Measurements from ENCODE around the gene KCNJ18. TPM values are rescaled to one million over a fixed set of nuclear protein-coding genes. Genes with fewer than 3 reads are reported as not detected.
"Not testable (repeated sequence)": the region's sequence is repeated elsewhere in the genome, so short reads cannot be mapped to it uniquely, and the experiment has no call there.

Gene KCNJ18
- total RNA-seq, 1 donor from 2014 or later = not detected

DNA sequence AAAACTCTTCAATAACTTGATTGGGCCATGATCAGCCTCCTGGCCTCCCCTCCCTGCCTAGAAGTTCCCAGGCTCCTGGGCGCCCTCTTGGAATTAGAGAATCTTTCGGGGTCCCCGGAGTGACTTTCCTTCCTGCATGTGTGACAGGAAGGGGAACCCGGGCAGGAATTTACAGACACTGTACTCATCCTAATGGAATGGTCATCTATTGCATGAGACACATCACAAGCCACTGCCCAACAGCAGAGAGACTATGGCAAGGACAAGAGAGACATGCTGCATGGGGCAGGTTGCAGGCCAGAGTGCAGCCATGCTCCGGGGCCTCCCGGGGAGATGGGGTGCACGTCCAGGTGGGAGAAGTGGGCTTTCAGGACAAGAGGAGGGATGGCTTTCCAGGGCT, 29.9 kb downstream of the KCNJ18 start:
- not testable (repeated sequence) for H3K4me3 Mint-ChIP-seq; H3K4me1 Mint-ChIP-seq (ENCODE audit: unreplicated experiment); DNase-seq (ENCODE audit: extremely low spot score, unreplicated experiment); H3K27ac Mint-ChIP-seq; H3K27me3 Mint-ChIP-seq; H3K36me3 Mint-ChIP-seq; H3K9me3 Mint-ChIP-seq

DNA sequence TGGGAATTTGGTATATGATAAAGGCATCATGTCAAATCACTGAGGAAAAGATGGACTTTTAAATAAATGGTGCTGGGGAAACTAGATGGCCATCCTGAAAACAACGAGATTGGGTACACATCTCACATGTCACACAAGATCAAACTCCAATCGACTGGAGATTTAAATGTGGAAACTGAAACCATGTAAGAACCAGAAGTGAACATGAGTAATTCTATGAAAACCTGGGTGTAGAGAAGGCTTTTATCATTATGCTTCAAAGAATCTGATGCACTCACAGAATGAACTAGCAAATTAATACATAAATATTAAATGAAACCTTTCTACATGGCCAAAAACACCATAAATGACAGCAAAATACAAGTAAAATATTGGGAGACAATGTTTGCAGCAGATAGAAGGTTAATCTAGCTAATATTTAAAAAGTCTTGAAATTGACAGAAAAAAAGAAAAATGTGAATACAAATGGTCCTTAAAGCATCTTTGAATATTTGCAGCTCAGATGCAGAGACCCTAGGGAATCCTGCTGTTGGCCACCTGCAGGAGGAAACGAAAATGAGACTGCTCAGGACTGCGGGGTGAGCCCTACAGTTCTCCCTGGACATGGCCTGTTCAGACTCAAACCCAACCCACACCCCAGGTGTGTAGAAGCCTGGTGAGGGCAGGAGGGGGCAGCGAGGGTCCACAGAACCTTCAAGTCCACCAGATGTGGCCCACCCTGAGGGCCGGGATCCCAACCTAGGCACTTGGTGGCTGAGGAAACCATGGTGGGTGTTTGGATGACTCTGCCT, 32.1 kb downstream of the KCNJ18 start:
- not testable (repeated sequence) for H3K9me3 Mint-ChIP-seq; H3K27me3 Mint-ChIP-seq; DNase-seq (ENCODE audit: extremely low spot score, unreplicated experiment); H3K27ac Mint-ChIP-seq; H3K36me3 Mint-ChIP-seq; H3K4me1 Mint-ChIP-seq (ENCODE audit: unreplicated experiment); H3K4me3 Mint-ChIP-seq

GRCh38 chr17:21731076-21731475, 38.8 kb downstream of the KCNJ18 start:
- not testable (repeated sequence) for H3K4me3 Mint-ChIP-seq; DNase-seq (ENCODE audit: extremely low spot score, unreplicated experiment); H3K9me3 Mint-ChIP-seq; H3K27me3 Mint-ChIP-seq; H3K36me3 Mint-ChIP-seq; H3K4me1 Mint-ChIP-seq (ENCODE audit: unreplicated experiment); H3K27ac Mint-ChIP-seq

DNA sequence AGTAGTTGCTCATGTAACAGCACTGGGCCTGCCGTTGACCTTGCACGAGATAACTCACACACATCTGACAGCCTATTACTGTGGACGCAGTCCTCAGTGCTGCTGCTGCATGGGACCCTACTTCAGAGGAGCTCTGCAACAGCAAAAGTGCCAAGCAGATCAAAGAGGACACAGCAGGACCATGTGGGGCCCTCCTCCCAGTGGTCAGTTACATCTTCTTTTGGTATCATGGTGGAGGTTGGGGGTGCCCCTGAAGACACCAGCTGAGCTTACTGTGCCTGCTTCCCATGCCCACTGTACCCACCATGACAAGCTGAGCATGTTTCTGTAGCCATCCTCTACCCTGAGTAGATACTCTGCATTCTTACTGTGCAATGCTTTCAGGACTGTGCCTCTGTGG, 41.6 kb downstream of the KCNJ18 start:
- H3K27me3 Mint-ChIP-seq, H3K36me3 Mint-ChIP-seq: not testable (repeated sequence)

DNA sequence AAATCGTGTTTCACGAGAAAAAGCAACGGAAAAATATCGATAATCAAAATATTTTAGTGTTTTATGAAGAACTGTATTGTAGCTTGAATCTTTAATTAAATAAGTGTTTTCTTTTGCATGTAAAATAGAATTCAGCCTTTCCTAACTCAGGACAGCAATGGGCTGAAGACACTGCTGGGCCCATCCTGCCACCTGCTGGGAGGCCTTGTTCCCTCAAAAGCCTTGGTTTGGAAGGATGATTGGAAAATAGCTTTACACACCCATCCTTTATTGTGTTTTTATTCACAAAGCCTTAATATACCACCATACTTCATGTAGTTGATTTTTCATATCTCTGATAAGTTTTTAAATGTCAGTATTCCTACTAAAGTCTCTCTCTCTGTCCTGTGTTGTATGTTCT, 43.5 kb downstream of the KCNJ18 start:
- not testable (repeated sequence) for H3K27me3 Mint-ChIP-seq; H3K36me3 Mint-ChIP-seq; H3K4me3 Mint-ChIP-seq; DNase-seq (ENCODE audit: extremely low spot score, unreplicated experiment); H3K4me1 Mint-ChIP-seq (ENCODE audit: unreplicated experiment); H3K27ac Mint-ChIP-seq; H3K9me3 Mint-ChIP-seq

More for the DNA sequence above, 41.6 kb downstream of the KCNJ18 start:
- H3K27ac Mint-ChIP-seq; H3K4me3 Mint-ChIP-seq; H3K9me3 Mint-ChIP-seq; H3K4me1 Mint-ChIP-seq (ENCODE audit: unreplicated experiment); DNase-seq (ENCODE audit: extremely low spot score, unreplicated experiment): not testable (repeated sequence)

- H3K27ac Mint-ChIP-seq; H3K4me1 Mint-ChIP-seq (ENCODE audit: unreplicated experiment); H3K27me3 Mint-ChIP-seq; H3K9me3 Mint-ChIP-seq; DNase-seq (ENCODE audit: extremely low spot score, unreplicated experiment); H3K36me3 Mint-ChIP-seq; H3K4me3 Mint-ChIP-seq: not testable (repeated sequence)
Measured at GRCh38 chr17:21737015-21737580, 44.8 kb downstream of the KCNJ18 start.

DNA sequence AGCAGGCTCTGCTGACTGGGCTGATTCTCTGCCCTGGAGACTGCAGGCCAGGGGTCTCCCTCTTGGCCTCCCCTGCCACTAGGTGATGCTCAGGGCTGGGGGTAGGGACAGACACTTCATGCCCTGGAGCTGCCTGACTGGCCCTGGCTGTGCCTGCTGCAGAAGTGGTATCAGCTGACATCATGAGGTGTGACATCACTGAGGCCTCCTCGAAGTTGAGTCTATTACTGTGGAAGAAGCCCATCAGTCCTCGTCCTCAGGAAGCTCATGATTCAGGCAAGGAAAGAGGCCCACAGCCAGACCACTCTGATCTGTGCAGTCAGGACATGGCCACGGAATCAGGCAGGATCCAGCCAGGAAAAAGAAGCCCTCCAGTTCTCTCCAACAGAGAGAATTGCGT, 45.9 kb downstream of the KCNJ18 start:
- H3K4me1 Mint-ChIP-seq (ENCODE audit: unreplicated experiment); H3K4me3 Mint-ChIP-seq; DNase-seq (ENCODE audit: extremely low spot score, unreplicated experiment); H3K27me3 Mint-ChIP-seq; H3K36me3 Mint-ChIP-seq; H3K9me3 Mint-ChIP-seq; H3K27ac Mint-ChIP-seq: not testable (repeated sequence)

GRCh38 chr17:21738877-21739474, 46.7 kb downstream of the KCNJ18 start:
- not testable (repeated sequence) for DNase-seq (ENCODE audit: extremely low spot score, unreplicated experiment); H3K4me1 Mint-ChIP-seq (ENCODE audit: unreplicated experiment); H3K27me3 Mint-ChIP-seq; H3K4me3 Mint-ChIP-seq; H3K9me3 Mint-ChIP-seq; H3K27ac Mint-ChIP-seq; H3K36me3 Mint-ChIP-seq

DNA sequence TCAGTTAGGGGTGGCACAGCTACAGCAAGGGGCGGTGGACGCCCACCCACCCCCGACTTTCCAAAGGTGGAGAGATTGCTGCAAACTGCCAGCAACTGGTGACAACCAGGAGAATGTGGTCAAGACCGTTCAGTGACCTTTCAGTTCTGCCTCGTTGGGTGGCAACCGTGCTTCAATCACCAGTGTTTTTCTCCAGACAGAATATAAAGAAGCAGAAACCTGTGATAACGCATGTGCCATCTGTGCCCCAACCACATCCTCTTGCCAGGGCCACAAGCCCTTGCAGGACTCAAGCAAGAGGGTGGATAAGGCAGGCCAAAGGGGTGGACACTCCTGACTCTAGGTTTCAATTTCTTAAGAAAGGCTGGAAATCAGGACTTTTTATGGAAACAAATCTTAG, 47.2 kb downstream of the KCNJ18 start:
- H3K4me3 Mint-ChIP-seq; H3K9me3 Mint-ChIP-seq; H3K36me3 Mint-ChIP-seq; DNase-seq (ENCODE audit: extremely low spot score, unreplicated experiment); H3K4me1 Mint-ChIP-seq (ENCODE audit: unreplicated experiment); H3K27me3 Mint-ChIP-seq; H3K27ac Mint-ChIP-seq: not testable (repeated sequence)

DNA sequence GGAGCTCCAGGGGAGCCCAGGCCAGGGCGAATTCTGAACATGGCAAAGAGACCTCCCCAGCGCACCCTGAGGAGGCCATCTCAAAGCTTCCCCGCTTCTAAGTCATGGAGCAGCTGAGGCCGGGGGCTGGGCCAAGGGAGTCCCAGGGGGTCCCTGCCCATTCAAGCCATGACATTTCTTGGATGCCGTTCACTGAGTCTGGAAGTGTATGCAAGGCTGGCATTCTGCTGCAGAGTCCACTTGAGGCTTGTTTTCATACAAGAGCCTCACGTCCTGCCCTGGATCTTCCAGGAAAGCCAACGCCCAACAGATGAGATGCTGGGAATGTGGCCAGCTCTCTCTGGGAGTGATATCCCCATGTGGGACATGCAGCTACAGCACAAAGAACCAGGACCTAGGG, 48.5 kb downstream of the KCNJ18 start:
- H3K4me1 Mint-ChIP-seq (ENCODE audit: unreplicated experiment); H3K4me3 Mint-ChIP-seq; H3K27ac Mint-ChIP-seq; H3K9me3 Mint-ChIP-seq; H3K27me3 Mint-ChIP-seq; H3K36me3 Mint-ChIP-seq; DNase-seq (ENCODE audit: extremely low spot score, unreplicated experiment): not testable (repeated sequence)

DNA sequence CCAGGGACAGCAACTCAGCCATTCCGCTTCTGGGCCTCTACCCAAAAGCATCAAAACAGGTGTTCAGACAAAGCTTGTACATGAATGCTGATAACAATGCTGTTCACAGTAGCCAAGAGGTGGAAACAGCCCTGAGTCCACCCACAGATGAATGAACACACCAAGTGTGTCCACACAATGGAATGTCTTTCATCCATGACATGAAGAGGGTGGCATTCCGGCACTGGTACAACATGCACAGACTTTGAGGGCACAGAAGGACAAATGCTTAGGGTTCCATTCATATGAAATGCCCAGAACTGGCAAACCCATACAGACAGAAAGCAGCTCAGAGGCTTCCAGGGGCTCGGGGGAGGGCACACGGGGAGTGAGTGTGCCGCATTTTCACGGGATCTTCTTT, 49.2 kb downstream of the KCNJ18 start:
- not testable (repeated sequence) for H3K27me3 Mint-ChIP-seq; H3K4me3 Mint-ChIP-seq; DNase-seq (ENCODE audit: extremely low spot score, unreplicated experiment); H3K27ac Mint-ChIP-seq; H3K36me3 Mint-ChIP-seq; H3K4me1 Mint-ChIP-seq (ENCODE audit: unreplicated experiment); H3K9me3 Mint-ChIP-seq

Measured in type B pancreatic cell (in vitro differentiated cells).